C1 segment of cervical spinal cord (tissue), 14 donors: ENCODE results near the gene ABCB8.

Experiments used
- DNase-seq, 14 donors: peaks; one replicate each; lab custom pipeline; 2025; lab: John Stamatoyannopoulos, UW

The ABCB8 gene

DNA sequence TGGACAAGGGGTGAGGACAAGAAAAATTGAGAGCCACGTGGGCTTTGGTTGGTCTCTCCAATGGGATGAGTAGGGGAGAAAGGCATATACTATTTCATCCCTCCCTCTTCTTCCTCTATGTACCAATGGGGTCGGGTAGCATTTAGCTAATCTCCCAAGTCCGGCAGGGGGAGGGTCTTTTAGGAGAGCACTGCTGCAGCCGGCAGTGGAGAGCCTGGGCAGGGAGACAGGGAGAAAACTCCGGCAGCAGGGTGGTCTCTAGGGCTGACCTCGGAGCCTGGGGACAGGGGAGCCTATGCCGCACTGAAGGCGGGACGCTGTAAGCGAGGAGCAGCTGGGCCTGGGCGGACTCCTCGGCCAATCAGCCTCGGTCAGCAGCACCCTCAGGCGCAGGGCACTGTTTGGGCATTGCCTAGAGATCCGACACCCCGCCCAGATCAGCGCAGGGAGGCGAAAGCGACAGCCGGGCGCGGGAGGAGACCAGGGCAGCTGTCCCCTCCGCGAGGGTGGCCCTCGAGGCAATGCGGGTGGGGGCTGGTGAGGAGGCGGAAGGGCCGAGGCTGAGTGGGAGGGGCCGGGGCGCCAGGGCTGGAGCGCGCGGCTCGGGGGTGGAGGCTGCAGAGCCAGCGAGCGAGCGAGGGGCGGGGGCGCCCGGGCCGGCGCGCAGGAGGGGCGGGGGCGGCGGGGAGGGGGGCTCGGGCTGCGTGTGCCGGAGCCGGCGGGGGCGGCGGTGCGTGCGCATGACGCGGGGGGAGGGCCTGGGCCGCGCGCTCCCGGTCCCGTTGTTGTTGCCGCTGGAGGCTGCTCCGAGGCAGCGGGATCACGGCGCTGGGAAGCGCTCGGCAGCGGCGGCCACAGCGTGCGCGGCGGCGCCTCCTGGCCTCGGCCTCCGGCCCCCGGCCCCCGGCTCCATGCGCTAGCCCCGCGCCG is 57.7 kb downstream of the ABCB8 start, which contains the start of gene AGAP3:
TSS of gene AGAP3 (plus strand) at position 785 of the 930 bp plus-strand sequence. CDS start 267 bp downstream, outside the sequence.
- peak; percentile 23 to 95 (median 82) for DNase-seq

DNA sequence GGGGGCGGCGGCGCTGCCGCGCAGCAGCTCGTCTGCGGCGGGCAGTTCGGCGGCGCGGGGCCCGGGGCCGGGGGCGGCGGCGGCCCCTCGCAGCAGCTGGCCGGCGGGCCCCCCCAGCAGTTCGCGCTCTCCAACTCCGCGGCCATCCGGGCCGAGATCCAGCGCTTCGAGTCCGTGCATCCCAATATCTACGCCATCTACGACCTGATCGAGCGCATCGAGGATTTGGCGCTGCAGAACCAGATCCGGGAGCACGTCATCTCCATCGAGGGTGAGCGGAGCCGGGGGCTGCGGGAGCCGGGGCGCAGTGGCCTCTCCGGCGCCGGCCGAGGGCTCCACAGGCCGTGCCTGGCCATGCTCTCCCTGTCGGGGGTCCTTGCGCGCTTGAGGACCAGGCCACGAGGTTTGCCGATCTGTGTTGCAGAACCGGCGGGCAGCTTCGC is 58.6 kb downstream of the ABCB8 start:
- peak in 4 of 14 donors; percentile 42 to 76 (median 59) for DNase-seq

DNA sequence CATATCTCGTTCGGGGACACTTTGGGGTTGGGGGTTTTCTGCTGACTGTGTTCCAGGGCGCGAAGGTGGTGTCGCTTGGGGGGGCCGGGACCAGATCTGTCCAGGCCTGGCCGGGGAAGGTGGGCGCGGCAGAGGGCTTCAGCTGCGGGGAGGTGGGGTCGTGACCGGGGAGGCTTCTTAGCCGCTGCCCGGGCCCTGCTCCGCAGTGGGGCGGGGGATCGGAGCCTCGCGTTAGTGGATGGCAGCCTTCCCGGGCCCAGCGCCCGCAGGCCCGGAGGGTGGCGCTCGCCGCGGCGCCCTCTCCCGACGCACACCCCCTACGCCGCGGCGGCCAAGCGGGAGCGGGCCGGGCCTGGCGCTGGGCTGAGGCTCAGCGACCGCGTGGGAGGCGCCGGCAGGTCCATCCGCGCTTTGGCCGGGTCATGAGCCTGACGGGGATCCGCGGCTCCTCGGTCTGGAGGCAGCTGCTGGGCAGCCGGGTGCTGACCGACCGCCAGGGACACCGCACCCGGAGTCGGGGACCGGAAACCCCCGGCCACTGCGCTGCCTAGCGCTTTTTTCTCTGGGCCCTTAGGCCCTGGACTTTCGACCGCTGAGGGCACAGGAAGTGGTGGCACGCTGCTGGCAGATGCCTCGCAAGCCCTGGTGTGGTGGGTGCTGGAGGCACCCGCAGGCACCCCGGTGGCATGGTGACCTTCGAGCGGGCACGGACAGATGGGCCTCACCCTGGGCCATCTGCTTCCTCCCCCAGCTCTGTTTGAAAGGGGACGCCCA is 59.2 kb downstream of the ABCB8 start:
- DNase-seq, result peak in 11 of 14 donors; percentile 41 to 76 (median 53)

DNA sequence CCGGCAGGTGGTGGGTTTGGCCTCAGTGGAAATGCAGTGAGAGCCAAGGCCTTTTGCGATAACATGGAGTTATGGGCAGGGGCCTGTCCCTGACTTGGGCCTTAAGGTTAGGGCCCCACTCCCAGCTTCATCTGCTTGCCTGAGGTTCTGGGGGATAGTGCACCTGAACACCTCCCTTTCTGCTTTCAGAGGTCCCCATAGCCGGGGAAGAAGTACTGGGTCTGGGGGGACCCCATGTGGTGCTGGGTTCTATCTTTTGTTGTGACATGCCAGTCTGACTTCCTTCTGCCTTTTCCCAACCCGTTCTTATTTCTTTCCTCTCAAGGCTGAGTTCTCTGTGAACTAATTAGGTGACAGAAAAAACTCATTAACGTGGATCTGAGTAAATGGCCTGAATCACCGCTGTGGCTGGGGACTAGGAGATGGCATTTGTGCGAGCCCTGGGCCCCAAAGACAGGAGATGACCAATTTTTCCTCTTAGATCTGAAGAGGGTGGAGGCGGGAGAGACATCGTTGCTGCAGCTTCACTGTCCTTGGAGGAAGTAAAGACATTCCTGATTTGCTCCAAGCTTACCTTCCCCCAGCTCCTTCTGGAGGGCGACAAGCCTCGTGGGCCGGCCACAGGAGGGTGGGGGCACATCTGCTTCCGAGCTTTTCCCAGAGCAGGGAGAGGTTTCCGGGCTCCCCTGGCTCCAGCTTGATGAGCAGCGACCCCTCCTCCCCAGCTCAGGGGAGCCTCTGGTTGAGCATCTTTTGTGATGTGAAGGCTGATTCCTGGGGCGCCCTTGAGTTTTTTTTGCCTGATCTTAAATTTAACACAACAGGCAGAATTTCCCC is 60.0 kb downstream of the ABCB8 start:
- DNase-seq, result peak in 2 of 14 donors; percentile 19 to 44

DNA sequence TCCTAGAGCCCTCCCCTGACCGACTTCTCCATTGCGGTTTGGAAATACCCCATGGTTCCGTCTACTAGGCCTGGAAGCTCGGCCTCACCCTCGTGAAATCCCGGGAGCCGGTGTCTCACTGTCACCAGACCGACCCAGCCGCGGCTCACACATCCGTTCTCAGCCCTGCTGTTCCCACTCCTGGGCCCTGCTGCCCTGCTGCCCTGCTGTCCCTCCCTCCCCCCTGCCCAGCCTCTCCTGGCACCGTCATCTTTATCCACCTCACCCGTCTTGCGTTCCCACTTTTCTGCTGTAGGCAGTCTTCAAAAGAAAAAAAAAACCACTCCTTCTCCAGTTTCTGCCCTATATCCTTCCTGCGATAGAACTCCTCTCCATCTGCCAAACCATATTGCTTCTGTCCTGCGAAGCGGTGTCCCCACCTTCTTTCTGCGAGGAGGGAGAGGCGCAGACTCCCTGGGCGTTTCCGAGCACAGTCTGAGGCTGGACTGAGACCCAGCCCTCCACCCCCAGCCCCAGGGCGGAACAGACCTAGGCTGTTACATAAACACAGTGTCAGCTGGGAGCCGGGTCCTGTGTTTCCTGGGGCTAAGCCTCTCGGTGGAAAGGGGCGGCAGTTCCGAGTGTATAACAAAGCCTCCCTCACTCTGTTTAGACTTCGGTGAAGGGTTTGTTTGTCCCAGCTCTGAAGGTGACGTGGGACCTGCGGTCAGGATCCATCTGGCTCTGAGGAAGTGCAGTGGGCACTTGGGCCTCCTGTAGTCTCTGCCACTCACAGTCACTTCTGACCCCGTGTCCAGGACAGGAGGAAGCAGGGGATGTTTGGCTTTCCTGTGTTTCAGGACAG is 60.8 kb downstream of the ABCB8 start:
- peak in 11 of 14 donors; percentile 21 to 69 (median 35) for DNase-seq

DNA sequence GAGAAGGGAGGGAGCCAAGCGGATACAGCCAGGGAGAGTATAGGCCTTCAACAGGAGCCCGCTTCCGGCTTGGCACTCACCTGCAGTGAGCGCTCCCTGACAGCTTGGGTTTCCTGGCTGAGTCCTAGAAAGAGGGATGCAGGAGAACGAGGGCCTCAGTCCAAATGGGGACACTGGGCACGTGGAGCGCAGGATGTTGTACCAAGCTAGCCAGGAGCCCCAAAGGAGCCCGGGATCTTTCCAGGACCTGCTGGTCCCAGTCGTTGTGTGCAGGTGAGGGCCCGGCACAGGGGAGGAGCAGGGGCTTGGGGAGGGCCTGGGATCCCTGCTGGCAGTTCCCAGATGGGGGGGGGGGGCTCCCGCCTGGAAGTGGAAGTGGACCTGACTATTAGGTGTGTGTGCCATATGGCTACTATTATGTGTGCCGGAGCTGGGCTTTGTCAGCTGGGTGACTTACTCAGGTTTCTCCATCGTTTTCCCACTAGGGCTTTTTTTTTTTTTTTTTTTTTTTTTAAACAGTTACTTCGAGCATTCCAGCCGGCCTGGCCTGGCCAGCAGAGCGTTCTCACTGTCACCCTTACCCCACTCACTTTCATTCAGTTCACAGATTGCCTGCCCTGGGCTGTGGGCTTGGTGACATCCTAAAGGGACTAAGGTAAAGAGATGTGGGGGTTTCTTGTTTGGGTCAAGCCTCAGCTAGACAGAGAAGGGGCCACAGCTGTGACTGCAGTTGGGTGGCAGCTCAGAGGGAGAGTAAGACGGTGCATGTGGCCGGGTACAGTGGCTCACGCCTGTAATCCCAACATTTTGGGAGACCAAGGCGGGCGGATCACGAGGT is 61.9 kb downstream of the ABCB8 start:
- peak in 3 of 14 donors; percentile 13 to 88 (median 19) for DNase-seq

DNA sequence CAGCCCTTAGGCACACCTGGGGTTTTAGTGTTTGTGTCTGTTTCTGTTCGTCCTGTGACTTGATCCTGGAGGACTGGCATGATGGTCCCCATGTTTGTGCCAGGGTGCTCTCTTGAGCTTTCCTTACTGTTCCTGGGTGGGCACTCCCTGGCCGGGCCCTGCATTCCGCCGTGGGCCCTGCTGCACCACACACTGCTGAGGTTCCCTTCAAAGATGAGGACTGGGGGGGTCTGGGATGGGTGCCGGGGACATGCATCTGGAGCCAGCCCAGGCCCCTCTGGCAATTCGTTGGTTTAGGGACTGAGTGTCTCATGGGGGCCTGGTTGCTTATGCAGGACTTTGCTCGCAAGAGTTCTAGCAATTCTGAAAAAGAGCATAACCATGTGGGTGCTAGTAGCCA is 62.8 kb downstream of the ABCB8 start:
- DNase-seq, result no peak

DNA sequence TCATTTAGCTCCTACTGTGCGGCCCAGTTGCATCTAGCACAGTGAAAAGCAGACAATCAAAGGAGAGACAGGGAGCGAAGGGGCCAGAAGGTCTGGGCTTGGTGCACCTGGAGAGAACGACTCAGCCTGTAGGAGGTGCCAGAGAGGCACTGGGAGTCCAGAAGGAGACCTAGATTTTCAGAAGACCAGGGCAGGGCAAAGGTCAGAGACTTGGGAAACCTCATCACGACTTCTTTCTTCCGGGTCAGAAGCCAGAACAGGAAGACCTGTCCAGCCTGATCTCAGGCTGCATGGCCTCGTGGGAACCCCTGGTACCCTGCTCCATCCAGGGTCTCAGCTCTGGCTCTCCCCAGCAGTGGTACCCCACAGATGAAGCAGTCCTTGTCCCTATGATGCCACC is 63.2 kb downstream of the ABCB8 start:
- no peak for DNase-seq

DNA sequence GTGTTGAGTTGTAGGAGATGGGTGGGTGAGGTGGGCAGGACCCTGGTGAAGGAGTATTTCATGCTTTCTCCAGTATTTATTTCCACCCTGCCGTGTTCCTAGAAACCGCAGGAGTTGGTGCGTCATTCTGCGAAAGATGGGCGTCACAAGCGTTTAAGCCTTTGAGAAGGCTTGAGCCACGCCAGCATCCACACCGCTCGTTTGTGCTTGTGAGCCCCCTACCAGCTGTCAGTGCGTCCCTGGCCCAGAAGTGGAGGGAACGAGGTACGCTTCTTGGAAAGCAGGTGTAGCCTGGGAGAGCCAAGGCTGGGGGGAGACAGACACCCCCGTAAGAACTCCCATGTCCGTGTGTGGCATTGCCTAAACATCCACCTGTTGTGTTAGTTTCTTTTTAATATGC is 63.7 kb downstream of the ABCB8 start:
- no peak for DNase-seq

DNA sequence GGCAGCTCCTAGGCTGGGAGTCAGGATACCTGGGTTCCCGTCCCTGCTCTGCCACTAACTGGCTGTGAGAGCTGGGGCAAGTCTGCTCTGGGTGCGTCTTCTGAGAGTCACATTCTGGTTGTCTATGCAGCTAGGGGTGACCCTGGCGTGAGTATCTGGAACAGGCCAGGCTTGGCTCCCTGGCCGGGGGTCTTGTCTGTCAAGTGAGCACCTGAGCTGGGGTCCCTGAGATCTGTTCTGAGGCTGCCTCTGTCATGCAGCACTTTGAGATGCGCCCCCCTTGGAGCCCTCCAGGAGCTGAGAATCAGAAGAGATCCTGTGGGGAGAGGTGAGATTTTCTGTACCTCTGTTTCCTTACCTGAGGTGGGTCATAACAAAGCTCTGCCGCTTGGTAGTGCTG is 65.5 kb downstream of the ABCB8 start:
- DNase-seq, result no peak

DNA sequence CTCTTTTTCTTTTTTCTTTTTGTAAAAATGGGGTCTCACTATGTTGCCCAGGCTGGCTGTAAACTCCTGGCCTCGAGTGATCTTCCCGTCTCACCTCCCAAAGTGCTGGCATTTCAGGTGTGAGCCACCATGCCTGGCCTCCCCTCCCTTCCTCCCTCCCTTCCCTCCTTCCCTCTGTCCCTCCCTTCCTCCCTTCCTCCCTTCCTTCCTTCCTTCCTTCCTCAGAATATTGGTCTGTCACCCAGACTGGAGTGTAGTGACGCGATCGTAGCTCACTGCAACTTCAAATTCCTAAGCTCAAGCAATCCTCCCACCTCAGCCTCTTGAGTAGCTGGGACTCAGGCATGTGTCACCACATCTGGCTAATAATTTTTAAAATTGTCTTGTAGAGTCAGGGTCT is 66.4 kb downstream of the ABCB8 start:
- DNase-seq, result no peak

DNA sequence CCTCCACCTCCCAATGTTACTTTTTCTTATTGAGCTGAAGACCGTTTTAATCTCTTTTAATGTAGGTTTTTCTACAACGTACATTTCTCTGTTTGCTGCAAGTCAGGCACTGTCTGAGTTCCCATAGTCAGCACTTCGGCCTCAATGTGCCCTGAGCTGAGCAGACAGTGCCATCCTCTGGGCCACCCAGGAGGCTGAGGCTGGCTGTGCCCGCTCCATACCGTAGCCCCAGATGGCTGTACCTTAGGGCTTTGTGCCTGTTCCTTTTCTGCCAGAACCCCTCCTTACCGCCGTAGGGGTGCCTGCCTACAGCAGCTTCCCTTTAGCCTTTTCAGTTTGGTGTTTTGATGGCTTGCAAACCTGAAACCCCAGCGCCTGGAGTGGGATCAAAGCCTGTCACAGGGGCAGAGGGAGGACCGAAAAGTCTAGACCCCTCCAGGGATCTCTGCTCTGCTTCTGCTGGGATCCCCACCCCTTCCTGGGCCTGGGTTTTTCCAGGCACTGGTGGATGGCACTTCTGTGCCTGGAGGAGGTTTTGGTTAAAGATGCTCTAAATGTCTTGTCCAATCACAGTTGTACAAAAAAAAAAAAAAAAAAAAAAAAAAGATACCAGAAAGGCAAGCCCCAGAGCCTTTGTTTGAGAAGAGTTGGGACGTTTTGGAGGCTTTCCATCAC is 67.0 kb downstream of the ABCB8 start:
- DNase-seq, result no peak

DNA sequence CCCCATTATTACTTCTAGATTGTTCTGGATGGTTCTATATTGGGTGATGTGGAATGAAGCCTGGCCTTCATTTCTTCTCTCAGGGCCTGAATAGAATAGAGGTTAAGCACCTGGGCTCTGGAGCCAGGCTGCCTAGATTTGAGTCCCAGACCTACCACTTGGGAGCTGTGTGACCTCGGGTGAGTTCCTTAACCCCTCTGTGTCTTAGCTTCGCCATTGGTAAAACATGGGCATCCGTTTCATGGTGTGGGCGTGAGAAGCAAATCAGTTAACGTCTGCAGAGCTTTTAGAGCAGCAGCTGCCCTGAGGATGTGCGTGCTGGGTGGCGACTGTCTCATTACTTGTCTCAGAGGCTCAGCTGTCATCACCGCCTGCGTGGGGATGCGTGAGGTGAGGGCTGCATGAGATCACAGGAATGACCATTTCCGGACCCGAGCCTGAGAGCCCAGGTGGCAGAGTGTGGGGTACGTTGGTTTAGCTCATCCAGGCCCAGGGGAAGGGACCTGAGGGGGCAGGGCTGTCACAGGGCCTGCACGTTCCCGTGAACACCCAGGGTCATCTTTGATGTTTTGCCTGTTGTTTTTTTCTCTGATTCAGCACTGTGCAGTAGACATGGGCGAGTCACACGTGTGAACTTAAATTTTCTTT is 67.7 kb downstream of the ABCB8 start:
- DNase-seq, result no peak
